K562 (cell line): ENCODE measurements around the gene FMOD. TPM values are rescaled to one million over a fixed set of nuclear protein-coding genes. Genes with fewer than 3 reads are reported as not detected.
A peak's percentile ranks its signal among the peaks of the same experiment; 100 is the strongest.

Source experiments
- ATAC-seq: fragments of 200-7000 bp; cut with Tn5 transposase; 3 replicates; pipeline ENCODE4 v1.9.1; 2020; ENCODE audit warnings: moderate library complexity
- BruUV-seq: library from RNA; stranded (reverse); fragments of 400-500 nt; replicated peaks from 2 replicates; lab custom pipeline; 2021; lab: Mats Ljungman, UMichigan
- CTCF ChIA-PET: fragments of 300-600 bp; formaldehyde crosslinking; extraction: SDS; loops from one replicate; lab custom pipeline; 2021; ENCODE audit warnings: low intra/inter-chr PET ratio; lab: Yijun Ruan, JAX
- POLR2A ChIA-PET: fragments of 300-600, 350-650 bp; sonication (Branson Sonifier 250); formaldehyde crosslinking; extraction: SDS; loops from one replicate; lab custom pipeline; 2021; ENCODE audit warnings: antibody characterized with exemption, inconsistent platforms; lab: Yijun Ruan, JAX
- DNase-seq, 4 experiments: peaks; one replicate each; pipeline versions ENCODE4 v3.0.0 to v3.0.0-alpha.2; 2011 to 2018; ENCODE audit warnings: low spot score in 3 of 4, mixed read lengths in 3 of 4; ENCODE audit errors: extremely low read depth in 1 of 4
- FAIRE-seq: peaks from 2 replicates; lab custom pipeline; 2011; peaks lifted over from hg19 to GRCh38; lab: Jason Lieb, UNC
- H2AFZ ChIP-seq: 2 replicates; pipeline ENCODE4 v1.6.0; 2011; ENCODE audit warnings: low read depth, low read length, control low read depth, inconsistent platforms
- H3K27ac ChIP-seq: fragments of 200-600 bp; 3 replicates; pipeline ENCODE4 v1.8.0; 2011; ENCODE audit warnings: low read depth, mild to moderate bottlenecking, control low read depth, inconsistent platforms, low read length, moderate library complexity, mixed read lengths; ENCODE audit errors: extremely low read depth
- H3K27me3 ChIP-seq, 2 experiments: fragments of 300-600 bp in 1 of 2; 2 replicates in 1 of 2; 3 replicates in 1 of 2; pipeline versions ENCODE4 v1.6.0 to v1.8.0; 2011; ENCODE audit warnings: inconsistent platforms in 2 of 2, low read length in 2 of 2, mild to moderate bottlenecking in 1 of 2, mixed read lengths in 1 of 2, moderate library complexity in 1 of 2; ENCODE audit not compliant: control insufficient read depth in 2 of 2, insufficient read depth in 2 of 2
- H3K36me3 ChIP-seq: fragments of 300-600 bp; 3 replicates; pipeline ENCODE4 v1.8.0; 2011; ENCODE audit warnings: mild to moderate bottlenecking, low read length, inconsistent platforms; ENCODE audit not compliant: control insufficient read depth, insufficient read depth
- H3K4me1 ChIP-seq, 2 experiments: fragments of 200-600 bp in 1 of 2; replicated peaks in 1 of 2; 2 replicates in 1 of 2; 3 replicates in 1 of 2; pipeline versions ENCODE4 v1.5.1 to v1.8.0; 2011; ENCODE audit warnings: inconsistent platforms in 2 of 2, low read length in 2 of 2, mild to moderate bottlenecking in 1 of 2, mixed read lengths in 1 of 2, moderate library complexity in 1 of 2; ENCODE audit not compliant: control insufficient read depth in 2 of 2, insufficient read depth in 2 of 2
- H3K4me2 ChIP-seq: 2 replicates; pipeline ENCODE4 v1.6.1; 2011; ENCODE audit warnings: low read length, control low read depth, inconsistent platforms, mixed read lengths; ENCODE audit not compliant: insufficient read depth
- H3K4me3 ChIP-seq: fragments of 200-600 bp; sonication (generic), shearing (Covaris generic); 2 replicates; pipeline ENCODE4 v1.5.1; 2016; ENCODE audit warnings: control low read depth, inconsistent platforms
- H3K79me2 ChIP-seq: fragments of 200-600 bp; 3 replicates; pipeline ENCODE4 v1.8.0; 2011; ENCODE audit warnings: low read length, inconsistent platforms; ENCODE audit not compliant: control insufficient read depth, insufficient read depth
- H3K9ac ChIP-seq, 2 experiments: 2 replicates each; pipeline versions ENCODE4 v1.6.0 to v1.6.1; 2011; ENCODE audit warnings: low read depth in 2 of 2, low read length in 2 of 2, control low read depth in 1 of 2, inconsistent platforms in 1 of 2, mild to moderate bottlenecking in 1 of 2, mixed read lengths in 1 of 2; ENCODE audit not compliant: insufficient read depth in 1 of 2
- H3K9me1 ChIP-seq: one replicate; pipeline ENCODE4 v1.6.0; 2011; ENCODE audit warnings: inconsistent platforms, mild to moderate bottlenecking, low read length, moderate library complexity; ENCODE audit not compliant: control insufficient read depth, insufficient read depth
- H3K9me3 ChIP-seq: replicated peaks from 2 replicates; pipeline ENCODE4 v1.5.1; 2011; ENCODE audit warnings: low read depth, low read length, inconsistent platforms; ENCODE audit not compliant: control insufficient read depth, insufficient read depth
- H4K20me1 ChIP-seq: replicated peaks from 2 replicates; pipeline ENCODE4 v1.6.1; 2011; ENCODE audit warnings: low read length, inconsistent platforms, mixed read lengths; ENCODE audit not compliant: control insufficient read depth, insufficient read depth
- BCL6 ChIP-seq: fragments of 250-450 bp; sonication (Bioruptor Pico); IDR thresholded peaks from 2 replicates; pipeline ENCODE4 v1.4.0; 2020
- CHD7 ChIP-seq: fragments of 200-600 bp; sonication (generic); IDR thresholded peaks from one replicate; pipeline ENCODE4 v1.6.1; 2012; ENCODE audit warnings: mild to moderate bottlenecking, low read depth, low read length, inconsistent platforms
- PML ChIP-seq: IDR thresholded peaks from 2 replicates; pipeline ENCODE4 v1.6.1; 2012; ENCODE audit warnings: low read length, inconsistent platforms
- TFAP4 ChIP-seq: sonication (generic); formaldehyde crosslinking; IDR thresholded peaks from 2 replicates; pipeline ENCODE4 v1.8.0; 2022; ENCODE audit warnings: missing genetic modification reagents, mild to moderate bottlenecking, moderate library complexity, borderline replicate concordance
- ZC3H4 ChIP-seq: sonication (generic); formaldehyde crosslinking; IDR thresholded peaks from 2 replicates; pipeline ENCODE4 v1.9.0; 2021; ENCODE audit warnings: missing genetic modification reagents, borderline replicate concordance
- ZKSCAN1 ChIP-seq: fragments of 150-350 bp; IDR thresholded peaks from 2 replicates; pipeline ENCODE4 v1.6.1; 2016; ENCODE audit warnings: low read depth, low read length
- WGBS: fragments of 100-300 bp; shearing (Covaris generic); methylation state at CpG from one replicate; pipeline ENCODE4 v1.1.6; 2016; ENCODE audit warnings: low coverage, mixed read lengths; ENCODE audit not compliant: insufficient coverage; ENCODE audit errors: missing lambda C conversion rate; 5-methylcytosine and 5-hydroxymethylcytosine counted together
- in situ Hi-C: fragments of 300-500 bp; cut with MboI; formaldehyde crosslinking; loops from 4 replicates; pipeline ENCODE4 v1.15.0; 2018; ENCODE audit warnings: inconsistent platforms, mixed read lengths
- intact Hi-C: fragments of 100-400 bp; cut with micrococcal nuclease; formaldehyde crosslinking; loops from 2 replicates; pipeline ENCODE4 v1.14.2; 2022
- polyA plus RNA-seq, 8 experiments: library from polyadenylated mRNA; depleted of rRNA in 4 of 8; stranded (reverse) in 5 of 8; unstranded in 3 of 8; fragments of >200 nt; fragmentation: Nextera tagmentation in 2 of 8; fragmentation: Illumina TruSeq in 1 of 8; extraction: Ambion mirVana in 2 of 8; extraction: Trizol in 1 of 8; gene quantifications; 2 replicates each; pipeline versions ENCODE4 v1.2.1 to v1.2.3, GENCODE V29; 2011 to 2014; ENCODE audit warnings: inconsistent platforms in 1 of 8, missing spikeins in 1 of 8
- total RNA-seq, 7 experiments: library from RNA; depleted of rRNA in 6 of 7; stranded (reverse); fragments of >200 nt in 6 of 7; fragmentation: Illumina TruSeq in 2 of 7; extraction: Trizol in 2 of 7; gene quantifications; 2 replicates each; pipeline versions ENCODE4 v1.2.1 to v1.2.3, GENCODE V29; 2011 to 2021; ENCODE audit warnings: low replicate concordance in 1 of 7

The FMOD gene
- total and polyA plus RNA-seq, 9 of the 15 experiments (the other 6 are each of a cell fraction or from before 2014, with no cell fraction given) = 0.03 to 0.13 (median 0.03) TPM; not detected in 6

- Histone ChIP-seq H3K4me3 (no peak overlapping the region), H3K27ac (no peak overlapping the region), H3K27me3 (no peaks in the 10 kb centered on the region), H3K4me1 (peaks cover 55 to 62% of the 10 kb centered on the region in 2 experiments), H3K9ac (no peak overlapping the region; a peak in 1 of 4 replicates), H3K9me1 (no peaks in the 10 kb centered on the region), H3K36me3 (peaks cover 11% of the 10 kb centered on the region), H3K4me2 (peak overlapping the region; percentile 28; the same call in 1 of the 2 replicates), H3K9me3 (no peaks in the 10 kb centered on the region), H3K79me2 (peaks cover 26% of the 10 kb centered on the region; the same call in 2 of the 3 replicates), H4K20me1 (peaks cover 32% of the 10 kb centered on the region), H2AFZ (no peak overlapping the region)
- DNase-seq (no peak), FAIRE-seq (no peak), ATAC-seq (no peak)
- CTCF ChIA-PET = no interaction called here
- TF ChIP-seq ZC3H4 = 0 out of 2 replicates have a peak, but pooled peaks have one; percentile 21
- TF ChIP-seq PML = peak; percentile 6; the same call in 1 of the 2 replicates
- TF ChIP-seq BCL6 (CRISPR knock-in tag) = no peak
- TF ChIP-seq CHD7 = peak; percentile 24
- no peak for TF ChIP-seq ZKSCAN1
- 0 out of 2 replicates have a peak, but pooled peaks have one; percentile 20 for TF ChIP-seq TFAP4 (CRISPR knock-in tag)
- no TSS peak for BruUV-seq
- in situ Hi-C loops (no loop called here), intact Hi-C loops (no loop called here)
- POLR2A ChIA-PET = interaction anchor here (0.6 to 9.3 kb wide), 10 partner anchors 8 to 301 kb away, joined by 4 to 117 read pairs (median 6); partner anchors contain the start of gene TMEM183A
- whole genome bisulfite sequencing = 49% methylated on average over 5 of the region's 5 CpGs
Measured at GRCh38 chr1:203308328-203308922, 42.5 kb downstream of the FMOD start.
